ENCODE results near the gene ASCL3.

DNA sequence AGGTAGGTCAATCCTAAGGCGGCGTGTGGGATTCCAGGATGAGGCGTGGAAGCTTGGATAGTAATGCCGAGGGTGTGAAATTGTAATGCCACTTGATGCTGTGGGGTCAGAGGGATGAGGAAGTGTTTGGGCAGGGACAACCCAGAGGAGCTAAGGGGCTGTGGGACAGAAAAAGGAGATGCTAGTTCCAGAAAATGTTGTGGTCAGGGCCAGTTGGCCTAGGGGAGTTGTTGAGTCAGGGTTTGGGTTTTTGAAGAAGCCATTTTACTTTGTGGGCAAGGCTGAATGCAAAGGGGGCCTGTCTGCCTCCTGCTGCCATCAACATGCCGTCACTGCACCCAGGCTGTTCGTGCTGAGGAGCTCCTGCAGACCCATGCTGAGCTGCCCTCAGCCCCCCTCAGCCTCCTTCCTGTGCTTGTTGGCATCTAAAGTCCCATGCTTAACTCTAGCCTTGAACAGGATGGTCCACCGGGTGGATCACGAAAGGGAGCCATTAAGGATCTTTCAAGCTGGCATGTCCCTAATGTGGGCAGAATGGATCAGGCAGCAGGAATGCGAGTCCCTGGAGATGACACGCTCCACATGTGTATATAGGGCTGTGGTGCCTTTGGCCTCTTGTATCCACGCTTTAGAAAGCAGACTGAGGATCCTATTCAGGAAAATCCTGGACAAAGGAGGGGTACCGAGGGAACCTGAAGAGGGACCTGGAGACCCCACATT lies 12.2 kb downstream of the ASCL3 start:
- TF ChIP-seq, protein P1, sequence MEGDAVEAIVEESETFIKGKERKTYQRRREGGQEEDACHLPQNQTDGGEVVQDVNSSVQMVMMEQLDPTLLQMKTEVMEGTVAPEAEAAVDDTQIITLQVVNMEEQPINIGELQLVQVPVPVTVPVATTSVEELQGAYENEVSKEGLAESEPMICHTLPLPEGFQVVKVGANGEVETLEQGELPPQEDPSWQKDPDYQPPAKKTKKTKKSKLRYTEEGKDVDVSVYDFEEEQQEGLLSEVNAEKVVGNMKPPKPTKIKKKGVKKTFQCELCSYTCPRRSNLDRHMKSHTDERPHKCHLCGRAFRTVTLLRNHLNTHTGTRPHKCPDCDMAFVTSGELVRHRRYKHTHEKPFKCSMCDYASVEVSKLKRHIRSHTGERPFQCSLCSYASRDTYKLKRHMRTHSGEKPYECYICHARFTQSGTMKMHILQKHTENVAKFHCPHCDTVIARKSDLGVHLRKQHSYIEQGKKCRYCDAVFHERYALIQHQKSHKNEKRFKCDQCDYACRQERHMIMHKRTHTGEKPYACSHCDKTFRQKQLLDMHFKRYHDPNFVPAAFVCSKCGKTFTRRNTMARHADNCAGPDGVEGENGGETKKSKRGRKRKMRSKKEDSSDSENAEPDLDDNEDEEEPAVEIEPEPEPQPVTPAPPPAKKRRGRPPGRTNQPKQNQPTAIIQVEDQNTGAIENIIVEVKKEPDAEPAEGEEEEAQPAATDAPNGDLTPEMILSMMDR (IDR thresholded peaks at IDR 0.05; ENCODE audit: insufficient read depth, low read length, poor library complexity, severe bottlenecking) = no peak
- no peak for TF ChIP-seq EZH2phosphoT487 (conservative IDR thresholded peaks at IDR 0.05; ENCODE audit: low read length)
